Heart left ventricle (tissue), 13 donors: ENCODE measurements around the gene SMAD3.

Experiments
- POLR2A ChIP-seq, 2 donors: fragments of 450-650 bp; IDR thresholded peaks; one replicate each; pipeline ENCODE4 v1.6.1; 2017; ENCODE audit warnings: antibody characterized with exemption in 2 of 2, mild to moderate bottlenecking in 2 of 2, moderate library complexity in 2 of 2
- TF ChIP-seq, protein P1 (sequence below), 12 donors: fragments of 200-600 bp; sonication (generic) in 4 of 12; IDR thresholded peaks; one replicate each; pipeline versions ENCODE4 v1.5.0 to v1.8.0; 2018 to 2022; ENCODE audit warnings: antibody characterized with exemption in 12 of 12, mild to moderate bottlenecking in 5 of 12
- donor health status: ischemic (EF 13 %, LVEDD 7.1; RV severe dilation, severe dysfunction).
- donor health status: DM: no; HTN: yes; CAD: no.
- donor health status: DM: no; HTN: no; CAD: no.
- donor health status: ischemic (EF 25% LVEDD 6.9; RV normal size, moderate dysfunction).
- donor health status: ischemic (EF 25% LVEDD 5.7; RV mildly dilated, moderate dysfunction).
- donor health status: ischemic (EF 35%, LVEDD 5.7; RV mildly dilated, moderate dysfunction).
- donor health status: nonischemic (EF 11% LVEDD 7.7; RV severe dilation, severe dysfunction).
- donor health status: DM: yes; HTN: yes; CAD: no.
- donor health status: PGD.
- donor health status: ischemic (EF 29% LVEDD 5.4; RV normal size, mild dysfunction).
- donor health status: nonischemic (EF 23%, LVEDD 6.1; RV moderate dilation, normal function).

DNA sequence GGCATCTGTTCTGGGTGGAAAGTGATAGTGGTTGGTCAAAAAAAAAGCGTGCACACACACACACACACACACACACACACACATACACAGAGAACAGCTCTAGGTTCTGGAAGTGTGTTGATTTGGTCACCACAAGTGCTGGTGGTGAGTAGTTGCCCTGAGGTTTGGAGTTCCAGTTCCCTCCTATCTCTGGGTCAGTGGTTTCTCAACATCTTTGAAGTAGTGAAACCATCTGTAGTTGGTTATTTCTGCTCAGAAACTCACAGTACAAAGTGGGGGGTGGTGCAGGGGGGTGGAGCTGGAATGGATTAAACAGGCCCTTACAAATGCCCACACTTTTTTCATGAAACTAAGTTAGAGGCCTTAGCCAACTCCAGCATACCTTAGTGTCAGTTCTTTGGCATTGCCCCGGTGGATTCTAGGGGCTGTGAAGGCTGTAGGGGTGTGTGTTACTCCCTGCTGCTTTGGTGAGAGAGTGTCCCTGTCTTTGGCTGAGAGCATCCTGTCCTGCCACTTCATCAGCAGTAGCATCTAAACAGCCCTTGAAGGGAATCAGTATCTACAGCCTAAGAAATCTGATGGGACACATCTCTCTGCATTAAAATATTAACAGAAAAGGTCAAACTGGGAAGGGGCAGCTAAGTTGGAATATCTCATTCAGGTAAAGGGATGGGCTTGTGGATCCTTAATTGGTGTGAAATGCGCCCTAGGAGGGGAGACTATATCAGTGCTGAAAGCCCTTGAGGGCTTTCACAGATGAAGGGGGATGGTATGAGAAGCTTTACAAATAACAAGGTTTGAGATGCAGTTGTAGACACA, 20.6 kb downstream of the SMAD3 start:
- TF ChIP-seq, protein P1, sequence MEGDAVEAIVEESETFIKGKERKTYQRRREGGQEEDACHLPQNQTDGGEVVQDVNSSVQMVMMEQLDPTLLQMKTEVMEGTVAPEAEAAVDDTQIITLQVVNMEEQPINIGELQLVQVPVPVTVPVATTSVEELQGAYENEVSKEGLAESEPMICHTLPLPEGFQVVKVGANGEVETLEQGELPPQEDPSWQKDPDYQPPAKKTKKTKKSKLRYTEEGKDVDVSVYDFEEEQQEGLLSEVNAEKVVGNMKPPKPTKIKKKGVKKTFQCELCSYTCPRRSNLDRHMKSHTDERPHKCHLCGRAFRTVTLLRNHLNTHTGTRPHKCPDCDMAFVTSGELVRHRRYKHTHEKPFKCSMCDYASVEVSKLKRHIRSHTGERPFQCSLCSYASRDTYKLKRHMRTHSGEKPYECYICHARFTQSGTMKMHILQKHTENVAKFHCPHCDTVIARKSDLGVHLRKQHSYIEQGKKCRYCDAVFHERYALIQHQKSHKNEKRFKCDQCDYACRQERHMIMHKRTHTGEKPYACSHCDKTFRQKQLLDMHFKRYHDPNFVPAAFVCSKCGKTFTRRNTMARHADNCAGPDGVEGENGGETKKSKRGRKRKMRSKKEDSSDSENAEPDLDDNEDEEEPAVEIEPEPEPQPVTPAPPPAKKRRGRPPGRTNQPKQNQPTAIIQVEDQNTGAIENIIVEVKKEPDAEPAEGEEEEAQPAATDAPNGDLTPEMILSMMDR (IDR thresholded peaks at IDR 0.05) = no peak
- no peak for TF ChIP-seq POLR2A (IDR thresholded peaks at IDR 0.05)
